Measurements from ENCODE around the gene POLR3H. TPM values are rescaled to one million over a fixed set of nuclear protein-coding genes. Genes with fewer than 3 reads are reported as not detected.

The POLR3H gene
- polyA plus RNA-seq, 4 donors, result 30.0 to 37.0 (median 31.2) TPM

DNA sequence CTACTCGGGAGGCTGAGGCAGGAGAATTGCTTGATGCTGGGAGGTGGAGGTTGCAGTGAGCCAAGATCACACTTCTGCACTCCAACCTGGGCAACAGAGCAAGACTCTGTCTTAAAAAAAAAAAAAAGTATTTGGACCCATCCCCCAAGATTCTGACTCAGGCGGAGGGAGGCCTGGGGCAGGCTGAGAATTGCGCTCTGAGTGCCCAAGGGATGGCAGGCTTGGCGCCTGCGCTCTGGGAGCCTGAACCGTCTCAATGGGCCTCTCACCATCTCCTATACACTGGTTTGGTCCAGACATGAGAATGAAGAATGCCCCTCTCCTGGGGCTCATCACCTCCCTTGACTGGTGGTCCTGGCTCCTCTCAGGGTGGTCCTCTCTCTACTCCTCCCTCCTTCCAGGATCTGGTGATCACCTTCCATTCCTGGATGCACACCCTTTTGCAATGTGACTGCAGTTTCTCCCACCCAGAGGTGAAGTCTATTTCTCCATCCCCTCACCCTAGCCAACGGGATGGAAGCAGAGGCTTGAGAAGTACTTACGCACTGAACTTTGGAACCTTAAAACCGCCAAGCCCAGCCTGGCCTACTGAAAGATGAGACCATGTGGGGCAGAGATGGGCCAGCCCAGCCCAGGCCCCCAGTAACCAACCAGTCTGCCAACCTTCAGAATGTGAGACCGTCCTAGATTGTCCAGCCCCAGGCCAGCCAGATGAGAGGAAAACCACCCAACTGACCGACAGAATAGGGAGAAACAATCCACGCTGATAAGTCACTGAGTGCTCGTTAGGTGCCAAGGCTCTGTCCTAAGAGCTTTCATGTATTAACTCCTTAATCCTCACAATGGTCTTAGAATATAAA lies 4.9 kb downstream of the POLR3H start:
- DNase-seq (ENCODE audit: low read depth in 4 of 4, low spot score in 3 of 4), result no peak

DNA sequence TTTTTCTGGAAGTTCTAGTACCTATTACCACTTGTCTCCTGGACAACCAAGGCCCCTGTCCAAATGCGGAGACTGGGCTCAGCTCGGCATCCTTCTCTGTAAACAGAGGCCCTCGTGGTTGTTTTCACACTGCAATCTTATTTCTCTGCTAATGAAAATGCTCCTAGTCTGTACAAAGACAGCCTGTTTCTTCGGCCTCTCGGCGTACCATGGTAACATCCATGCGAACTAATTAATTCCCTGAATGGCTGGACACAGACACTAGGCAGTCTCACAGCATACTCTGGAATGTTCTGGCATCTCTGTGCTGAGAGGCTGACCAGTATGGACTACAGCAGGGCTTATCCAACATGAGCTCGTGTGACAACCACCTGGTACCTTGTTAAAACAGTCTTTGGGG lies 5.7 kb downstream of the POLR3H start:
- no peak for DNase-seq (ENCODE audit: low read depth in 4 of 4, low spot score in 3 of 4)

DNA sequence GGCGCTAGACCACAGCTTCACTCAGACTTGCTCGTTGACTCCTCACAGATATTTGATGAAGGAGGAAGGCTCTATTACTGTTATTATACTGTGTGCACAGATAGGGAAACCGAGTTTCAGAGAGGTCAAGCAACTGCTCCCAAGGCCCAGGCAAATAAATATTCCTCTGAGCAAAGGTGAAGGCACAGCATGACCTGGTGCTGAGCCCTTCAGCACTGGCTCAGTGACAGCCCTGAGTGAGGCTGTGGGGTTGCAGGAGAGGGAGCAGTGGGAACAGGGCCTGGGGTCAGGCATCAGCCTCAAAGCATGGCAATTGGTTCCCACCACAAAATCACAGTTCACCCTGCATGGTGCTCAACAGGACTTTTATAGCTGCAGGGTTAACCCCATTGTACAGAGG lies 7.1 kb downstream of the POLR3H start:
- DNase-seq (ENCODE audit: low read depth in 4 of 4, low spot score in 3 of 4), result no peak

DNA sequence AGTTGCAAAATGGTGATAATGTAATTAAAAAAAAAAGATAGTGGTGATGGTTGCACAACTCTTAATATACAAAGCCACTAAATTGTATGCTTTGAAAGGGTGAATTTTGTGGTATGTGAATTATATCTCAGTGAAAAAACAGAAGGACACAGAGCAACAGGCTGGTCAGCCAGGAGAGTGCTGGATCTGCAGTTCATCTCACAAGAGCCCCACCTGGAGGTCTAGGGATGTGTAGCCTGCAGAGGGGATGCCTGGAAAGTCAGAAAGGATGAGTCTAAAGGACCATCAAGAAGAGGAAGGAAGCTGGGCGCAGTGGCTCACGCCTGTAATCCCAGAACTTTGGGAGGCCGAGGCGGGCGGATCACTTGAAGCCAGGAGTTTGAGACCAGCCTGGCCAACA lies 9.0 kb downstream of the POLR3H start:
- DNase-seq (ENCODE audit: low read depth in 4 of 4, low spot score in 3 of 4), result no peak

DNA sequence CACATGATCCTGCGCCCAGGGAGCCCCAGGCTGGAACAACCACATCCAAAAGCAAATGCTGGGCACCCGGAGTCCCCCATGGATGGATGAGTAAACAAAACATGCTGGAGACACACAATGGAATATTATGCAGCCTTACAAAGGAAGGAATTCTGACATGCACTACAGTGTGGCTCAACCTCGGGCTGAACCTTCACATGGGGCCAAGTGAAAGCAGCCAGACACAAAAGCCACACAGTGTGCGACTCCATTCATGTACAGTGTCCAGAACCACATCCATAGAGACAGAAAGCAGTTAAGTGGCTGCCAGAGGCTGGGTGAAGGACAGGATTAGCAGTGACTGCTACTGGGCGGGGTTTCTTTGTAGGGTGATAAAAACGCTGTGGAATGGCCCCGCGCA lies 10.1 kb downstream of the POLR3H start:
- no peak for DNase-seq (ENCODE audit: low read depth in 4 of 4, low spot score in 3 of 4)

DNA sequence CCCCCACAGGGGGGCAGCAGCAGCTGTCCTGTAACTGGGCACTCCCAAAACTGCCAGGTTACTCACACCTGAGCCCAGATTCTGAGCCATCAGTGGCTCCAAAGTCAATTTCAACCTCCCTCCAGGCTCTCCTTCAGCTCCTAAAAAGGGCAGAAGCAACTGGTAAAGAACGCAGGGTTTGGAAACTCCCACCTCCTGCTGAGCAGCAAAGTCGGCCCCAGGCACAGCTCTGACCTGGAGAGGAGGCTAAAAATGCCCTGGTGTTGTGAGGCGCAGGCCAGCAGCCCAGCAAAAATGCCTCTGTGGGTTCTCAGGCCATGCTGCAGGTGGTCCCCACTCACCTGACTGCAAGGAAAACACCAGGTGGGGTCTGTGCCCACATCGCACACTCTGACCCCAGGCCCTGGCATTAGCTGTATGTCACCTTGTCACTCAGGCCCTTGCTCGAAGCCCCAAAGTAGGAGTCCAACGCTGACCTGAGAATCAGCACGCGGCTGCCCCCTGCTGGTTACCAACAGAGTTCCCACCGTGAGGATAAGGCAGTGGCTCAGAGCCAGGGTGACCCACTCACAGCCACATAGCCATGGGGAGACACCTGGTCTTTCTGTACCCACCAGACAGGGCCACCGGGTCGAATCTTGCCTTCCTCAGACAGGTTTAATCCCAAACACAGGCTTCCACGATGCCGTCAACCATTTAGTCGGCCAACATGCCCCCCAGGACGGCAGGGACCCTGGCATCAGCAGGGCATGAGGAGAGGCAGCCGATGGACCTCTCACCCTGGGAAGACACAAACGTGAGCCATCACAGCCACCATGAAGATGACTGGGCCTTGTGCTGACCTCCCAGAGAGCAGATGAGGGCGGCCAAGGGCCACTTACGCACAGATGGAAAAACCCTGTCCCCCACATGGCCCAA lies 11.1 kb downstream of the POLR3H start:
- DNase-seq (ENCODE audit: low read depth in 4 of 4, low spot score in 3 of 4), result peak in 1 of 4 donors; percentile 45

DNA sequence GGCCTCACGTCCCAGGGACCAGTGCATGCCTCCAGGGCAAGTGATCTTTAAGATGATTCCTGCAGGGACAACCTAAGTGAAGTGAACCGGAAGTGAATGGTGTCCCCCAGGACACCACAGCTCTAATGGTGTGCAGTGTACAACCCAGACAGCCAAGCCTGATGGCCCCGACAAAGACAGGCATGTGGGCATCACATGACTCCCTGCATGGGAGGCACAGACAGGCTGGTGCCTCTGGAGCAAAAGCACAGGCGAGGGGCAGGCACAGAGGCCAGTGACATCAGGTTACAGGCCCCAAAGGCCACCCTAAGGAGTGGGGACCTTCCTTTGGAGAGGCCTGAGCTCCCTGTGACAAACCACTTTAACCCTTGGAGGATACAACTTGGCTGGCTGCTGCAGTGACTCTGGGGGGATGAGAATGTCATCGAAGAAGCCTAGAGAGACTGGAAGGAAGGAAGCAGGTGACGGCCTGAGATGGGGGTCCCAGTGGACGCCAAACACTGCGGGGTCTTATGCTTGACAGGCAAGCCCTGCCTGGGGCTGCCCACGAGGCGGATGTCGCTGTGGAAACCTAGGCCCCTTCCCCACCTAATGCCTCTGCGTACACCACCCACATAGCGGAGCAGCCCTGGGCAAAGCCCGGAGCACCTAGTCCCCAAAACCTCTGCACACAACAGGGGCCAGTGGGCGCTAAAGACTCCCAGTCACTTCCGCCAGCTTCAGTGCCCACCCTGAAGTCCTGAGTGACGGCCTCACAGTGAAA lies 12.4 kb downstream of the POLR3H start:
- no peak for DNase-seq (ENCODE audit: low read depth in 4 of 4, low spot score in 3 of 4)

DNA sequence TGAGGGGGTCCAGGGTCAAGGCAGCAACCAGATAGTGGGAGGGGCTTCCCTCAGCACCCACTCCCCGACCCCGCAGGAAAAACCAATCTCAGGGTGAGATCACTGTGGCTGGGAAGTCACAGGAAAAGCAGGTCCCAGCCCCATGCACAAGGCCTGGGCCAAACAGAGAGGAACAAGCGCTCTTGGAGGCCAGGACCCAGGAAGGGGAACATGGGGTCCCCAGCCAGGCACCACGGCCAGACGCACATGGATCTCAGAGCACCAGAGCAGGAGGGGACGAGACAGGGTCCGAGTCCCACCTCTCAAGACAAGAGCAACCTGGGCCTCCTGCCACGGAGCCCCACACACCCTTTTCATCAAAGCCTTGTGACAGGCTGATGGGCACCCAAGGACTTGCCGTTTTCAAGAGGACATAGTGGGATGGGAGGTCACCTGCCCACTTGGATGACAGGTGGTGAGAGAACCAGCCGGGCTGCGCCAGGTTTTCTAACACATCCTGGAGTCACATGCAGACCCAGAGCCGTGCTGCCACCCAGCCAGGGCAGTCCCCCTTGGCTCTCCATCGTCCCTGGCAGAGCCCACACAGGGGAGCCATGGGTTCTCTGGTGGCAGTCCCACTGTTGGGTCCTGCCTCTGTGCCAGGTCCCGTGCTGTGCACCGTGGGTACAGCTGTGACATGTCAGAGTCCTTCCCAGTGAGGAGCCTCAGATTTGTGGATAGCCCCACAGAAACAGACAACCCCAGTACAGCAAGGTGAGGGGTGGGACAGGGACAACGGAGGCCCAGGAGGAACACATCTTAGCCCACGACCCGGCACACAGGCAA lies 13.2 kb downstream of the POLR3H start:
- DNase-seq (ENCODE audit: low read depth in 4 of 4, low spot score in 3 of 4), result no peak

DNA sequence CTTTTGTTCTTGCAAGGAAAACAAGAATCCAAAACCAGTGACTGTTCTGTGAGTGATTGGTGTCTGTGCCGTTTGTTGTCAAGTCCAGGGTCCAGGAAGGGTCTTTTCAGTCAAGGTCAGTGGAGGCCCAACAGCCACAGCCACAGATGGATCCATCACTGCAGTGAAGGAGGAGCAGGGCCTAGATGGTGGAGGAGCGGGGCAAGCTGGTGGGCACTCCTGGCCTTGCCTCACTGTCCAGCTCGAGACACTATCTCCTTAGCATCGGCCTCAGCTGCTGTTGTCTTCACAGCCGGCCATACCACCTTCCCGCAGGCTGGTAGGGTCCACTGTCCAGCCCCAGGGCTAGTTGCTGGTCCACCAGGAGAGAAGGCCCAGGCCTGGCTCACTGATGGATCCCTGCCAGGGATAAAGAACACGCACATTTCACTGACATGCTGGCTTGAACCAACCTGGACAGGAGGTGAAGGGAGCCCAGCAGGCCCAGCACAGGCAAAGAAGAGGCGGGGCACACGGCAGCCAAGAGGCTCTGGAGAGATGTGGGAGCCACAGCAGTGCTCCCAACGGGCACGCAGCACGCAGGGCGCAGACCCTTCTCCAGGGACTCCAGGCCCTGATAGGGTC lies 15.2 kb downstream of the POLR3H start:
- no peak for DNase-seq (ENCODE audit: low read depth in 4 of 4, low spot score in 3 of 4)

DNA sequence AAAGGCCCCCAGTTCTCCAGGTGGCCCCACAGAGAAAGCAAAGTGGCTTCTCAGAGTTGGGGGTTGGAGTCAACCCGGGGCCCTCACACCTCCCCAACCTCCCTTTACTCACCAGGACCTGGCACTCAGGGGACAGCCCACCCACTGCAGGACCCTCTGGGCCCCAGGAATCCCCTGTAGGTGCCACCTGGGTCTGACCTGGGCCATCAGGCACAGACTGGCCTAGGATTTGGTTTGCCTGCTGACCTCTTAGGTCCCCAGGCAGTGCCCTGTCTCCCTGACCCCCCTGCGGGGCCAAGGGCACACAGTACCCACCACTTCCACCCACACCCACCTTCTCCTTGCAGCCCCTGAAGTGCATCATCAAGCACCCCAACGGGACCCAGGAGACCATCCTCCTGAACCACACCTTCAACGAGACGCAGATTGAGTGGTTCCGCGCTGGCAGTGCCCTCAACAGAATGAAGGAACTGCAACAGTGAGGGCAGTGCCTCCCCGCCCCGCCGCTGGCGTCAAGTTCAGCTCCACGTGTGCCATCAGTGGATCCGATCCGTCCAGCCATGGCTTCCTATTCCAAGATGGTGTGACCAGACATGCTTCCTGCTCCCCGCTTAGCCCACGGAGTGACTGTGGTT lies 16.0 kb downstream of the POLR3H start:
- no peak for DNase-seq (ENCODE audit: low read depth in 4 of 4, low spot score in 3 of 4)

DNA sequence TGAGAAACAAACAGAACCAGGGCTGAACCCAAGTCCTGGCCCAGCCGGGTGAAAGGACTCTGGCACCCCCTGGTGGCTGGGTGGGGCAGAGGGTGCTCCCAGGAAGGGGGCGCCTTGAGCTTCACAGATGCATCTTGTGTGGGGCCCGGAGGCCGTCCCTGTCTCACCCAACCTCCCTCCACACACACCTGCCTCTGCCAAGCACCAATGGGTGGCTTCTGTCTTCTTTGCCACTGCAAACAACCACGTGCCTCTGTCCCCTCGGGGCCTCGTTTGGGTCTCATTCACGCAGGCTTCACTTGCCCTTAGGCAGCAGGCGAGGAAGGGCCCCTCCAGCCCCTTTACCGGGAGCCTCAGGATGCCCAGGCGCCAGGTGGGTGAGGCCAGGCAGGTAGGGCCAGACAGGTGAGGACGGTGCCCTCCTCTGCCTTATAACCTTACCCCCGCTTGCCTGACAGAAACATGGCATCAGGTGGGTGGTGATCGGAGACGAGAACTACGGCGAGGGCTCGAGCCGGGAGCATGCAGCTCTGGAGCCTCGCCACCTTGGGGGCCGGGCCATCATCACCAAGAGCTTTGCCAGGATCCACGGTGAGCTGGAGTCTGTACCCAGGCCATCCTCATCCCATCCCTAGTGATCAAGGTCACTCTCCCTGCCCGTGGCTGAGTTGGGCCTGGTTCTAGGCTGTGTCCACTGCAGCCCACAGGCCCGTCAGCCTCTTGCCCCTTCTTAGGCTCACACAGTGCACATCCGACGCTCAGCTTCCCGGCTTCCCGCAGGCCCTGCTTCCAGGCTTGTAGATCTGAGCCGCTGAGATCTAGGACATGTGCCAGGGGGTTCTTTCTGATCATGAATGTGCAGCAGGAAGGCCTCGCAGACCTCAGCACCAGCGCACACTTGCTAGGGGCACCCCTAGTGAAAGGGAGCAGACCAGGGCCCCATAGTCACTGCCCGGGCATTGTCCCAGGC lies 17.2 kb downstream of the POLR3H start:
- no peak for DNase-seq (ENCODE audit: low read depth in 4 of 4, low spot score in 3 of 4)

DNA sequence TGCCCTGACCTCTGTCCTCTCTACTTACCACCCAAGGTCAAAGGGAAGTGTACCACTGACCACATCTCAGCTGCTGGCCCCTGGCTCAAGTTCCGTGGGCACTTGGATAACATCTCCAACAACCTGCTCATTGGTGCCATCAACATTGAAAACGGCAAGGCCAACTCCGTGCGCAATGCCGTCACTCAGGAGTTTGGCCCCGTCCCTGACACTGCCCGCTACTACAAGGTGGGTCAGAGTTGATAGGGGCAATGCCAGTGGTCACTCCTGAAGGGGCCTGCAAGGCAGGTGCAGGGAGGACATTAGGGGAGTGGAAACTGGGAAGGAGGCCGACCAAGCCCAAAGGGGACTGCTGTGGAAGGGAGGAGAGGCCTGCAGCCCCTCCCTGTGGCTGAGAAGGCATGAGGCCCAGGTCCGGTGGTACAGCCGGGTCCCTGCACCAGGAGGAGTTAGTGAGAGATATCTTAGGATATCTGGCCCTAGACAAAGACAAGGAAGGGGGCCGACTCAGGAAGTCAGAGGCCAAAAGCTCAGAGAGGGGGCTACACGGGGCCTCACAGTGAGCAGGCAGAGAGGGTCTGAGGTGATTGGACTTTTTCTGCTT lies 17.9 kb downstream of the POLR3H start:
- no peak for DNase-seq (ENCODE audit: low read depth in 4 of 4, low spot score in 3 of 4)

DNA sequence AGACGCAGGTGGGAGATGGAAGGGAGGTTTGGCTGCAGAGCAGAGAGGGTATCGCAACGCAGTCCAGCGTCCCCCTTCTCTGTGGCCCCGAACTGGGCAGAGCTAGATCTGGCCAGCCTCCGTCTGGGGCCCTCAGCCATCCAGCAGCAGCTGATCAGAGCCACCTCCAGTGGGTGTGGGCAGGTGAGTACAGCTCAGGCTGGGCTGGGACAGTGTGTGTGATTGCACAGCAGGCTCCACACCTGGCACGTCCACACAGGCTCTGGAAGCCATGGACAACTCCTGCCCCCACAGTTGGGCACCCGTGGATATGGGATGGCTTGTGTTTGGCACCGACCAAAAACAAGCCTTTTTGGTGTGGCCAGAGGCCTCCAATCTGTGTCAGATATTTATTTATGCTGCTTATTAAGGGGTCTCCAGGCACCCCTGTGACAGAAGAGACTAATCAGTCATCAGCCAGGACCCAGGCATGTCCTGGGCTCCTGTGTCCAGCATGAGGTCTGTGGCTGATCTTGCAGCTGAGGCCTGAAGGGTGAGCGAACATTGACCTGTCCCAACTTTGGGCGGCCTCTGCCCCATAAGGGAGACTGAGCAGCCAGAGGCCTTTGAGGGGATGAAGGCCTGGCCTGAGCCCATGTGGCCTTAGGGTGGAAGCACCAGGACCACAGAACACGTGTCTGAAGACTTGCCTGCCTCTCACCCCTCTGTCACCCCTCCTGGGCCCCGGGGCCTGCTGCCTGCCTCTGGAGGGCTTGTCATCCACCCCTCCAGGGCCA lies 18.6 kb downstream of the POLR3H start:
- no peak for DNase-seq (ENCODE audit: low read depth in 4 of 4, low spot score in 3 of 4)

DNA sequence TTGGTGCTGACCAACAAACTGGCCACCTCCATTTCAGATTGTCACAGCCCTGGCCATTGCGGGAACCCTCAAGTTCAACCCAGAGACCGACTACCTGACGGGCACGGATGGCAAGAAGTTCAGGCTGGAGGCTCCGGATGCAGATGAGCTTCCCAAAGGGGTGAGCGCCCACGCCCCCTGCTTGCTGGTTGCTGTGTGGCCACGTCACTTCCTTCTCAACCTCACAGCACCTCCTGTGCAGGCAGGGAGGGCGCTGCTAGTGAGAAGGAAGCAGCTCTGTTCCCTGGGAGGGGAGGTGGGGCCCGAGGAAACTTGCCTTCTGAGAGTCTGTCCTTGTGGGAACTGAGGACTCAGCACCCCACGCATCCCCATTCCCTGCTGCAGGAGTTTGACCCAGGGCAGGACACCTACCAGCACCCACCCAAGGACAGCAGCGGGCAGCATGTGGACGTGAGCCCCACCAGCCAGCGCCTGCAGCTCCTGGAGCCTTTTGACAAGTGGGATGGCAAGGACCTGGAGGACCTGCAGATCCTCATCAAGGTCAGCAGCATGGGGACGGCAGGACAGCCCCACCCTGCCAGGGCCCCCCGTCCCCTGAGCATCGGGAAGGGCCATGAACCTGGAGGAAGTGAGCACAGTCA lies 19.3 kb downstream of the POLR3H start:
- no peak for DNase-seq (ENCODE audit: low read depth in 4 of 4, low spot score in 3 of 4)

DNA sequence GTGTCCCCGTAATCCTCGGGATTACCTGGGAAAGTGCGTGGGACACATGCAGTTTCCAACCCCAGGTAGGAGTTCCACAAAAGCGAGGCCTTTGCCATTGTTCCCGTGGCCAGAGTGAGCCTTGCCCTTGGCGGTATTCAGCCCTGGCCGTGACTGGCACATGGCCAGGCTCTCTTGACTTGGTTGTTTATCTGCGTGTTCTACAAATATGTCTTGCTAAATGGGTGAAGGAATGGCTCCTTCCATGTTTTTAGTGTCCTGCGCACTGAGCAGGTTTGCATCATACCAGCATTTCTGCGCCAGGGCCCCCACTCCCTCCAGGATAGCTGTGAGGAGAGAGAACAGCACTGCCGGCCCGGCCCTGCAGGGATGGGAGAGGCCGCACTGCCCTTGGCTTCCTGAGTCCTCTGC lies 20.0 kb downstream of the POLR3H start:
- DNase-seq (ENCODE audit: low read depth in 4 of 4, low spot score in 3 of 4), result no peak

DNA sequence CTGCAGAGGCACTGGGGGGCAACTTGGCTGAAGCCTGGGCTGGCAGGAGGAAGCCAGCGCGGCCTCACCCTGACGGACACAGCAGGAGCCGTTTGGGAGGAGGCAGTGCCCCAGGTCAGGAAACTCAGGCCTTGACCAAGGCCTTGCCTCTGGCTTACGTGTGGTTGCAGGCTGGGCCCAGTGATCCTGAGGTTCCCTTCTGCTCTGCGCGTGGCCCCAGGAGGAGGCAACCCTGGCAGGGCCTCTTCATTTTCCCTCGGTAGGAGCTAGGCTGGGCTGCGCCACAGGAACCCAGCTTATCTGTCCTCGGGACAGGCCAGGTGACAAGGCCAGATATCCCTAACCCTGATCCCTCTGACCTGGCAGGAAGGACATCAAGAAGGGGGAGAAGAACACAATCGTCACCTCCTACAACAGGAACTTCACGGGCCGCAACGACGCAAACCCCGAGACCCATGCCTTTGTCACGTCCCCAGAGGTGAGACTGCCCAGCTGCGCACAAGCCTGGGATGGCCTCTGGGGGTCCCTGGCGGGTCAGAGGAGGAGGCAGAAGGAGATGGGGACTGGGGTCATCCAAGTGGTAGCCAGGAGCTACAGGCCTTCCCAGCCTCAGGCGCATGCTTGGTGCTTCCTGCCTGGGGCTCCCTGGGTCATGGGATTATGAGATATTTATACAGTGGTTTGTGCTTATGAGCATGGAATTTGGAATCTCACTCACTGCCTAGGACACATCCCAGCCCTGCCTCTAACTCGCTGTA lies 20.6 kb downstream of the POLR3H start:
- DNase-seq (ENCODE audit: low read depth in 4 of 4, low spot score in 3 of 4), result no peak
